Measurements from ENCODE around the gene SUGCT. TPM values are rescaled to one million over a fixed set of nuclear protein-coding genes. Genes with fewer than 3 reads are reported as not detected.

Gene SUGCT
- total RNA-seq, 1 experiment from 2014 or later = 5.4 TPM

GRCh38 chr7:40545739-40546138, 410.9 kb downstream of the SUGCT start:
- H2AFZ ChIP-seq (ENCODE audit: low read length) = no peak overlapping the region
- no peak overlapping the region for H3K14ac ChIP-seq (ENCODE audit: insufficient read depth, low read length)
- no peaks in the 10 kb centered on the region for H3K9me3 ChIP-seq (ENCODE audit: control insufficient read depth, low read depth, low read length)
- H3K18ac ChIP-seq (ENCODE audit: insufficient read length, low read depth, low read length) = no peak overlapping the region
- H3K23me2 ChIP-seq (ENCODE audit: insufficient read length, low read depth, low read length, poor library complexity, severe bottlenecking) = no peaks in the 10 kb centered on the region
- no peak for DNase-seq
- Mint-ChIP-seq H3K27ac (no peak overlapping the region), H3K9me3 (no peaks in the 10 kb centered on the region), H3K36me3 (ENCODE audit: insufficient read depth in 1 of 3, low read depth in 3 of 3) (no peaks in the 10 kb centered on the region), H3K4me3 (no peak overlapping the region), H3K4me1 (0 out of 4 replicates have a peak, but pooled peaks cover 5 to 6% of the 10 kb centered on the region in 2 experiments), H3K27me3 (ENCODE audit: low read depth) (no peaks in the 10 kb centered on the region)
- H2BK15ac ChIP-seq (ENCODE audit: low read depth, low read length) = no peak overlapping the region
- no peak overlapping the region for H4K5ac ChIP-seq (ENCODE audit: insufficient read length, low read depth, low read length)
- H3K9ac ChIP-seq (ENCODE audit: extremely low read depth, insufficient read length, low read length) = no peak overlapping the region
- H4K8ac ChIP-seq (replicated peaks; ENCODE audit: insufficient read length, low read depth, low read length) = no peak overlapping the region
- H2BK20ac ChIP-seq (ENCODE audit: low read depth, low read length, poor library complexity, severe bottlenecking) = no peak overlapping the region
- H2BK12ac ChIP-seq (ENCODE audit: insufficient read length, low read depth, low read length) = no peak overlapping the region
- no peak overlapping the region for H3K56ac ChIP-seq (ENCODE audit: insufficient read length, low read depth, low read length)
- H3K27ac ChIP-seq (ENCODE audit: insufficient read length, low read depth, low read length) = no peak overlapping the region
- no peaks in the 10 kb centered on the region; the same call in 1 of the 2 replicates for H3K79me2 ChIP-seq (ENCODE audit: insufficient read depth, low read length)
- H4K91ac ChIP-seq (ENCODE audit: insufficient read length, low read depth, low read length) = no peak overlapping the region
- H3T11ph ChIP-seq (ENCODE audit: low read length) = no peak overlapping the region
- H3K4ac ChIP-seq (ENCODE audit: low read depth, low read length) = no peak overlapping the region
- no peak overlapping the region for H2BK120ac ChIP-seq (ENCODE audit: low read depth, low read length, poor library complexity, severe bottlenecking)
- no peak overlapping the region for H3K4me2 ChIP-seq (ENCODE audit: insufficient read depth, insufficient read length, low read length)
- H4K20me1 ChIP-seq (ENCODE audit: control insufficient read depth, insufficient read depth, insufficient read length) = no peaks in the 10 kb centered on the region
- H3K27me3 ChIP-seq (ENCODE audit: insufficient read depth, low read length) = no peaks in the 10 kb centered on the region
- no peaks in the 10 kb centered on the region for H3K79me1 ChIP-seq (ENCODE audit: insufficient read depth, low read depth, low read length, poor library complexity, severe bottlenecking)
- no peak overlapping the region for H2AK5ac ChIP-seq (ENCODE audit: insufficient read length, low read length)
- no peak overlapping the region for H2BK5ac ChIP-seq (ENCODE audit: insufficient read length, low read length)
- TF ChIP-seq CTCF (conservative IDR thresholded peaks at IDR 0.05) = no peak
- H3K4me1 ChIP-seq (ENCODE audit: insufficient read depth, low read length) = no peaks in the 10 kb centered on the region
- H3K23ac ChIP-seq (ENCODE audit: insufficient read length, low read depth, low read length) = no peak overlapping the region
